Endothelial cell of umbilical vein (primary cell): ENCODE data around the gene MRPS5. TPM values are rescaled to one million over a fixed set of nuclear protein-coding genes. Genes with fewer than 3 reads are reported as not detected.

Source experiments
- BruUV-seq: library from RNA; stranded (reverse); fragments of 400-500 nt; replicated peaks from 2 replicates; lab custom pipeline; 2021; lab: Mats Ljungman, UMichigan
- CTCF ChIA-PET: fragments of 300-600, 350-600 bp; sonication (Branson Sonifier 250); formaldehyde crosslinking; loops from one replicate; lab custom pipeline; 2021; ENCODE audit warnings: antibody characterized with exemption, inconsistent platforms; lab: Charles Lee
- POLR2A ChIA-PET: fragments of 300-600, 350-600 bp; sonication (Branson Sonifier 250); formaldehyde crosslinking; loops from one replicate; lab custom pipeline; 2021; ENCODE audit warnings: antibody characterized with exemption, inconsistent platforms; lab: Charles Lee
- DNase-seq: peaks from one replicate; pipeline ENCODE4 v3.0.0-alpha.2; 2011; ENCODE audit warnings: low read depth, low spot score
- FAIRE-seq: peaks from 2 replicates; lab custom pipeline; 2011; peaks lifted over from hg19 to GRCh38; lab: Jason Lieb, UNC
- H2AFZ ChIP-seq: 2 replicates; pipeline ENCODE4 v1.6.0; 2012; ENCODE audit warnings: low read depth, low read length, control low read depth, inconsistent platforms
- H3K27ac ChIP-seq: 2 replicates; pipeline ENCODE4 v1.5.1; 2011; ENCODE audit warnings: low read depth, mild to moderate bottlenecking, control low read depth, low read length, moderate library complexity; ENCODE audit not compliant: insufficient read depth
- H3K27me3 ChIP-seq, 2 experiments: 2 replicates each; pipeline versions ENCODE4 v1.6.0 to v1.6.1; 2011; ENCODE audit warnings: low read length in 2 of 2, mixed read lengths in 1 of 2; ENCODE audit not compliant: control insufficient read depth in 2 of 2, insufficient read depth in 2 of 2
- H3K36me3 ChIP-seq, 2 experiments: 2 replicates in 1 of 2; 3 replicates in 1 of 2; pipeline ENCODE4 v1.5.1; 2011; ENCODE audit warnings: low read length in 2 of 2, mild to moderate bottlenecking in 1 of 2, moderate library complexity in 1 of 2; ENCODE audit not compliant: control insufficient read depth in 2 of 2, insufficient read depth in 2 of 2; ENCODE audit errors: extremely low read depth in 1 of 2
- H3K4me1 ChIP-seq: 3 replicates; pipeline ENCODE4 v1.5.1; 2011; ENCODE audit warnings: mild to moderate bottlenecking, low read length; ENCODE audit not compliant: control insufficient read depth, insufficient read depth; ENCODE audit errors: extremely low read depth
- H3K4me2 ChIP-seq: 2 replicates; pipeline ENCODE4 v1.6.1; 2011; ENCODE audit warnings: low read length, control low read depth, mixed read lengths; ENCODE audit not compliant: insufficient read depth
- H3K4me3 ChIP-seq, 3 experiments: fragments of 200-600 bp in 1 of 3; sonication (generic), shearing (Covaris generic) in 1 of 3; replicated peaks in 1 of 3; 2 replicates each; pipeline ENCODE4 v1.5.1; 2011 to 2016; ENCODE audit warnings: control low read depth in 3 of 3, low read length in 3 of 3, mild to moderate bottlenecking in 2 of 3, inconsistent platforms in 1 of 3, low read depth in 1 of 3, moderate library complexity in 1 of 3; ENCODE audit not compliant: insufficient read depth in 1 of 3
- H3K79me2 ChIP-seq: 2 replicates; pipeline ENCODE4 v1.6.0; 2012; ENCODE audit warnings: low read length, inconsistent platforms; ENCODE audit not compliant: control insufficient read depth, insufficient read depth
- H3K9ac ChIP-seq: replicated peaks from 2 replicates; pipeline ENCODE3; 2011; ENCODE audit warnings: low read length, control low read depth; ENCODE audit not compliant: insufficient read depth; ENCODE audit errors: extremely low read depth
- H3K9me1 ChIP-seq: replicated peaks from 3 replicates; pipeline ENCODE4 v1.6.0; 2011; ENCODE audit warnings: mild to moderate bottlenecking, low read length; ENCODE audit not compliant: control insufficient read depth, insufficient read depth; ENCODE audit errors: extremely low read depth
- H3K9me3 ChIP-seq: replicated peaks from 2 replicates; pipeline ENCODE4 v1.5.1; 2012; ENCODE audit warnings: low read length, inconsistent platforms; ENCODE audit not compliant: control insufficient read depth, insufficient read depth
- H4K20me1 ChIP-seq: replicated peaks from 2 replicates; pipeline ENCODE3; 2011; ENCODE audit warnings: mild to moderate bottlenecking, low read length; ENCODE audit not compliant: control insufficient read depth, insufficient read depth; ENCODE audit errors: extremely low read depth
- CTCF ChIP-seq, 2 donors: IDR thresholded peaks; 1 replicate in 1 of 2; 2 replicates in 1 of 2; pipeline ENCODE4 v1.5.1; 2011; ENCODE audit warnings: low read length in 2 of 2, mild to moderate bottlenecking in 2 of 2, moderate library complexity in 2 of 2, control low read depth in 1 of 2, inconsistent platforms in 1 of 2, low read depth in 1 of 2; ENCODE audit not compliant: insufficient read depth in 1 of 2; ENCODE audit errors: extremely low read depth in 1 of 2
- EZH2 ChIP-seq: IDR thresholded peaks from 2 replicates; pipeline ENCODE4 v1.6.1; 2012; ENCODE audit warnings: borderline replicate concordance, low read depth, mild to moderate bottlenecking, moderate library complexity, low read length, inconsistent platforms; ENCODE audit not compliant: severe bottlenecking
- FOS ChIP-seq: IDR thresholded peaks from 2 replicates; pipeline ENCODE4 v1.6.1; 2011; ENCODE audit warnings: mild to moderate bottlenecking, low read length, moderate library complexity, borderline replicate concordance; ENCODE audit not compliant: insufficient read depth
- GATA2 ChIP-seq: IDR thresholded peaks from 2 replicates; pipeline ENCODE4 v1.7.0; 2011; ENCODE audit warnings: low read depth, mild to moderate bottlenecking, moderate library complexity, mixed read lengths, low read length; ENCODE audit not compliant: insufficient read length, insufficient read depth
- JUN ChIP-seq: IDR thresholded peaks from 2 replicates; pipeline ENCODE4 v1.6.1; 2011; ENCODE audit warnings: borderline replicate concordance, low read depth; ENCODE audit not compliant: insufficient read length, insufficient read depth
- MAX ChIP-seq: IDR thresholded peaks from 2 replicates; pipeline ENCODE4 v1.6.1; 2011; ENCODE audit not compliant: insufficient read depth, insufficient read length
- MYC ChIP-seq: IDR thresholded peaks from one replicate; pipeline ENCODE4 v1.6.1; 2011; ENCODE audit warnings: mild to moderate bottlenecking, low read depth, low read length
- POLR2A ChIP-seq: IDR thresholded peaks from 2 replicates; pipeline ENCODE4 v1.6.1; 2012; ENCODE audit warnings: low read depth, mild to moderate bottlenecking, control low read depth, low read length
- POLR2AphosphoS5 ChIP-seq: IDR thresholded peaks from 2 replicates; pipeline ENCODE4 v1.6.1; 2012; ENCODE audit warnings: low read depth, mild to moderate bottlenecking, control low read depth, low read length, moderate library complexity; ENCODE audit not compliant: insufficient read depth
- dilution Hi-C: fragments of 300-500 bp; cut with MboI; formaldehyde crosslinking; loops from one replicate; pipeline ENCODE4 v1.15.0; 2019; ENCODE audit warnings: low sequenced_read_pairs; ENCODE audit not compliant: extremely low pct_ligation_motif_present
- intact Hi-C: fragments of 100-400 bp; cut with micrococcal nuclease; formaldehyde crosslinking; loops from one replicate; pipeline ENCODE4 v1.10.0; 2022
- polyA plus RNA-seq, 4 experiments: library from polyadenylated mRNA; depleted of rRNA in 3 of 4; stranded (reverse) in 3 of 4; unstranded in 1 of 4; fragments of >200 nt; gene quantifications; 2 replicates each; pipeline versions ENCODE4 v1.2.1 to v1.2.3, GENCODE V29; 2011 to 2012; ENCODE audit warnings: missing spikeins in 1 of 4
- total RNA-seq: library from RNA; stranded (reverse); gene quantifications from 2 replicates; pipeline ENCODE4 v1.2.3, GENCODE V29; 2021

The MRPS5 gene
- total and polyA plus RNA-seq, 2 donors (not counting 3 experiments of a cell fraction or from before 2014, with no cell fraction given): 50.5 to 62.8 TPM

- Histone ChIP-seq H3K4me2 (no peak overlapping the region), H3K9ac (no peak overlapping the region), H3K4me1 (no peaks in the 10 kb centered on the region), H3K9me3 (no peaks in the 10 kb centered on the region), H3K27ac (no peak overlapping the region), H3K27me3 (no peaks in the 10 kb centered on the region), H4K20me1 (no peaks in the 10 kb centered on the region), H3K9me1 (no peaks in the 10 kb centered on the region), H3K36me3 (no peaks in the 10 kb centered on the region), H3K79me2 (no peaks in the 10 kb centered on the region), H2AFZ (no peak overlapping the region), H3K4me3 (no peak overlapping the region)
- intact Hi-C loops: no loop called here
- DNase-seq (no peak), FAIRE-seq (no peak)
- BruUV-seq: no TSS peak
- ChIA-PET CTCF (no interaction called here), POLR2A (no interaction called here)
- TF ChIP-seq POLR2AphosphoS5: no peak
- TF ChIP-seq POLR2A: no peak
- no peak for TF ChIP-seq EZH2
- no peak for TF ChIP-seq CTCF (IDR thresholded peaks at IDR 0.05; ENCODE audit: extremely low read depth in 1 of 2, insufficient read depth in 1 of 2, low read depth in 1 of 2, low read length in 2 of 2)
- TF ChIP-seq FOS: no peak
- no peak for TF ChIP-seq GATA2
- TF ChIP-seq MYC: no peak
- no peak for TF ChIP-seq MAX
- no peak for TF ChIP-seq JUN
- dilution Hi-C loops: no loop called here
Observed at GRCh38 chr2:95048825-95049682, 72.6 kb downstream of the MRPS5 start.
